Measurements from ENCODE around the gene RUNX3.

- TF ChIP-seq POLR2A (IDR thresholded peaks at IDR 0.05; ENCODE audit: low read depth, low read length) (no peak), TAF1 (IDR thresholded peaks at IDR 0.05; ENCODE audit: borderline replicate concordance, low read depth, low read length) (no peak)
These were observed 41.0 kb downstream of the RUNX3 start for GRCh38 chr1:24888971-24889676.

All from GM12892 (cell line).